ENCODE results near the gene CTIF.

The CTIF gene

GRCh38 chr18:48627216-48627615, 88.4 kb downstream of the CTIF start:
- no peak for DNase-seq
- peaks cover 4% of the 10 kb centered on the region for H3K36me3 ChIP-seq (replicated peaks)
- H3K27ac ChIP-seq = no peak overlapping the region
- H3K27me3 ChIP-seq (replicated peaks) = no peaks in the 10 kb centered on the region
- in situ Hi-C loops (cut with HindIII; ENCODE audit: low pct_ligation_motif_present, low sequenced_read_pairs) = no loop called here
- TF ChIP-seq CTCF (IDR thresholded peaks at IDR 0.05; ENCODE audit: low read depth, low read length, missing control alignments) = no peak
- no peak overlapping the region for H3K4me3 ChIP-seq (ENCODE audit: low read depth, low read length)

GRCh38 chr18:48629730-48630324, 91.0 kb downstream of the CTIF start:
- peak; percentile 99 for DNase-seq
- Histone ChIP-seq H3K27me3 (replicated peaks) (no peaks in the 10 kb centered on the region), H3K27ac (peak overlapping the region; percentile 82), H3K4me3 (ENCODE audit: low read depth, low read length) (no peak overlapping the region), H3K36me3 (replicated peaks) (peaks cover 6% of the 10 kb centered on the region)
- in situ Hi-C loops (cut with HindIII; ENCODE audit: low pct_ligation_motif_present, low sequenced_read_pairs) = no loop called here
- TF ChIP-seq CTCF (IDR thresholded peaks at IDR 0.05; ENCODE audit: low read depth, low read length, missing control alignments) = no peak

- no peaks in the 10 kb centered on the region for H3K27me3 ChIP-seq (replicated peaks)
- no peak overlapping the region for H3K27ac ChIP-seq
- no peak for DNase-seq
- no peak overlapping the region for H3K4me3 ChIP-seq (ENCODE audit: low read depth, low read length)
- peaks cover 7% of the 10 kb centered on the region for H3K36me3 ChIP-seq (replicated peaks)
- no peak for TF ChIP-seq CTCF (IDR thresholded peaks at IDR 0.05; ENCODE audit: low read depth, low read length, missing control alignments)
- in situ Hi-C loops (cut with HindIII; ENCODE audit: low pct_ligation_motif_present, low sequenced_read_pairs) = no loop called here
Observed at GRCh38 chr18:48631851-48632250, 93.0 kb downstream of the CTIF start.

- H3K4me3 ChIP-seq (ENCODE audit: low read depth, low read length) = no peak overlapping the region
- DNase-seq = no peak
- no peak for TF ChIP-seq CTCF (IDR thresholded peaks at IDR 0.05; ENCODE audit: low read depth, low read length, missing control alignments)
- H3K27ac ChIP-seq = no peak overlapping the region
- H3K36me3 ChIP-seq (replicated peaks) = peaks cover 9% of the 10 kb centered on the region
- in situ Hi-C loops (cut with HindIII; ENCODE audit: low pct_ligation_motif_present, low sequenced_read_pairs) = no loop called here
- H3K27me3 ChIP-seq (replicated peaks) = no peaks in the 10 kb centered on the region
Observed at GRCh38 chr18:48632676-48633257, 93.9 kb downstream of the CTIF start.

GRCh38 chr18:48634491-48634890, 95.7 kb downstream of the CTIF start:
- Histone ChIP-seq H3K36me3 (replicated peaks) (peaks cover 9% of the 10 kb centered on the region), H3K27ac (no peak overlapping the region), H3K4me3 (ENCODE audit: low read depth, low read length) (no peak overlapping the region), H3K27me3 (replicated peaks) (no peaks in the 10 kb centered on the region)
- no peak for TF ChIP-seq CTCF (IDR thresholded peaks at IDR 0.05; ENCODE audit: low read depth, low read length, missing control alignments)
- in situ Hi-C loops (cut with HindIII; ENCODE audit: low pct_ligation_motif_present, low sequenced_read_pairs) = no loop called here
- DNase-seq = no peak

- peaks cover 9% of the 10 kb centered on the region for H3K36me3 ChIP-seq (replicated peaks)
- in situ Hi-C loops (cut with HindIII; ENCODE audit: low pct_ligation_motif_present, low sequenced_read_pairs) = no loop called here
- no peaks in the 10 kb centered on the region for H3K27me3 ChIP-seq (replicated peaks)
- DNase-seq = no peak
- no peak overlapping the region for H3K4me3 ChIP-seq (ENCODE audit: low read depth, low read length)
- H3K27ac ChIP-seq = no peak overlapping the region
- TF ChIP-seq CTCF (IDR thresholded peaks at IDR 0.05; ENCODE audit: low read depth, low read length, missing control alignments) = no peak
Observed at GRCh38 chr18:48634975-48635374, 96.1 kb downstream of the CTIF start.

Measured in brain microvascular endothelial cell (primary cell).